Caki2 (cell line): ENCODE measurements around the gene FZR1. TPM values are rescaled to one million over a fixed set of nuclear protein-coding genes. Genes with fewer than 3 reads are reported as not detected.

Experiments used
- DNase-seq: peaks from one replicate; pipeline ENCODE4 v3.0.0-alpha.2; 2015; ENCODE audit warnings: low read depth
- in situ Hi-C: cut with HindIII; loops from 2 replicates; pipeline ENCODE4 v1.10.0; 2016; ENCODE audit warnings: low sequenced_read_pairs, low pct_unique_long_range_greater_than_20kb, mixed read lengths
- total RNA-seq: library from RNA; depleted of rRNA; stranded (reverse); fragments of >200 nt; shearing (Covaris generic); gene quantifications from 2 replicates; pipeline ENCODE4 v1.2.3, GENCODE V29; 2014; ENCODE audit warnings: low replicate concordance; rRNA removed

FZR1 gene
- total RNA-seq = 23.0 and 46.7 TPM in 2 replicates

DNA sequence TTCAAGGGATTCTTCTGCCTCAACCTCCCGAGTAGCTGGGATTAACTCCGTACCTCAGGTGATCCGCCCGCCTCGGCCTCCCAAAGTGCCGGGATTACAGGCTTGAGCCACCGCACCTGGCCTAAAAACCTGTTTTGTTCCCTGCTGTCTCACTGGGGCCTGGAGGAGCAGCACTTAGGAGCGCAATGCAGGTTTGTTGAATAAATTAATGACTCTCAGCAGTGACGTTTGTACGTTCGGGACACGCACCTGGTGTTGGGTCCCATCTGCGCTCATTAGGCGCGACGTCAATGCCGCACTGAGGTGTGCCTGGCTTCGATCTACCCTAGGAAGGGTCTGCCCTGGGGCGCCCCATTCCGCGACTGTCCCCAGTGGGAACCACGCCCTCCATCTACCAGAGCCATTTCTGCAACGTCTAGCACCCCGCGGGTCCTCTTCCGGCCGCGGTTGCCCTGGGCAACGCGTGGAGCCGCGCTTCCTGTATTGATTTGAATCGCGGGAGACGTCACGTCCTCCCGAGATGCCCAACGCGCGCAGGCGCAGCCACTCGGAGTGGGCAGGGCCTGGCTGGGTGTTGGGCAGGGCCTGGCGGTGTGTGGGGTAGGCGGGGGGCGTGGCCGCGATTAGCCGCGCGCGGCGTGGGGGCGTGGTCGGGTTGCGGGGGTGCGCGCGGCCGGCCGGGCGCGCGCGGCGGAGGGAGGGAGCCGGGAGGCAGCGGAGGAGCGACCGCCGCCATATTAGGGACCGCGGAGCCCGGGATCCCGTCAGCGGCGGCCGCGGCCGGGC, at the start of gene FZR1:
TSS of gene FZR1 (plus strand) at position 714 of the 786 bp plus-strand sequence. CDS start 16,679 bp downstream, outside the sequence.
- peak; percentile 93 for DNase-seq
- in situ Hi-C loops = no loop called here

GRCh38 chr19:3456925-3457527, 49.1 kb upstream of the FZR1 start:
- in situ Hi-C loops = no loop called here
- no peak for DNase-seq

DNA sequence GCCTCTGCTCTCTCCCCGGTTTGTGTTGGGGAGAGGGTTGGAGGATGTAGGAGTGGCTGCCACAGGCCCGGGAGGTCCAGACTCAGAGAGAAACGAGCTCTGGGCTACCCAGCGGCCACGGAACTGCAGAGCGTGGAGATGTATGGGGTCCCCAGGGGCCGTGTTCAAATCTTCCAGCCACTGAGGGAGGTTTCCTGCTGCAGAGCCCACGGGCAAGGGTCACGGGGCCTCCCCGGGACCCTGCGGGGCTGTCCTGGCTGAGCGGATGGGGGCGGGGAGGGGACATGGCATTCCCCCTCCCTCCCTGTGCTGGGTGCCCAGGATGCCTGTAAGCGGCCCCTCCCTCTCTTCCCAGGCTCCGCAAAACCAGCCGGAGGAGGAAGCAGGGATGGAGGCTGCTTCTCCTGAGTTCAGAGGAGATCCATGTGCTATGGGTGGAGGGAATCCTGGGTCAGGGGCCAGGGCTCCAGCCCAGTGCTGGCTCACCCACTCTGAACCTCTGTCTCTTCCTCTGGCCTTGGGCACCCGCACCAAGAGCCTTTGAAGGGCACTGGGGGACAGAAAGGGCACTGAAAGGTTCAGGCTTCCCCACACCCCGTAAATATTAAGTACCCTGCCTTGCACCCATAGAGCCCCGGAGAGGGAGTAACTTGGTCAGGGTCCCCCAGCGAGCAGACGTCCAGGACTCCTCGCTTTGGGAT, 48.4 kb upstream of the FZR1 start:
- in situ Hi-C loops = no loop called here
- DNase-seq = no peak

GRCh38 chr19:3458229-3459088, 47.7 kb upstream of the FZR1 start:
- in situ Hi-C loops = no loop called here
- no peak for DNase-seq

DNA sequence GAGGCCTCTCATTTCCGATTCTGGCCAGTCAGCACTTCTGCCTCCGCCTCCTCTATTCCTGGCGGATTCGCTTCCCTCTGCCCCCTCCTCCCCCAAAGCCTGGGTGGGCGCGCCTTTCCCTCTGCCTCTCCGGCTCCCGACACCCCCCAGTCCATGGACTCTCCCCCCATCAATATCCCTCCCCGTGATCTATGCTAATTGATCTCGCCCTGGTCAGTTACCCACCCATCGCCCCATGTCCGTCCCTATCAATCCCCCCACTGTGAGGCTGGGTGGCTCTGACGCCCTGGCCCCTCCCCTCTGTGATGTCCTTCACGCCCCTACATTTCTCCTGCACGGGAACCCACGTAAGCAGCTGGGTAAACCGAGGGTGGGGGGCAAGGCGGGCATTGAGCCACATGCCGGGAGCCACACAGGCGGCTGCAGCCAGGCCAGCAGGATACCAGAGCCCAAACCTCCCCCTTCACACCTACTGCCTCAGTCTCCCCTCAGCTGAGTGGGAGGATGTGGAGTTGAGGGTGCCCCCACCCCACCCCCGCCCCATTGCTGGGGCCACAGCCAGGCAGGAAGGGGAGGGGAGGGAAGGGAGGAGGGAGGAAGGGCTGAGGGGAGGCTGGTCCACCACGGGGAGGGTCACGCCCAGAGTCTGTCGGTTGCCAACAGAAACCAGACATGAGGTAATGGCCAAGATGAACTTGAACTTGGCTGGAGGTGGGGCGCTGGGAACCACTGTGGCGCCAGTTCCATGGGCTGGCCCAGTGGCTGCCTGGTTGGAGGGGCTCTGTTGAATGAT, 46.8 kb upstream of the FZR1 start:
- DNase-seq = peak; percentile 70
- in situ Hi-C loops = no loop called here

- DNase-seq = no peak
- in situ Hi-C loops = no loop called here
Observed at GRCh38 chr19:3459965-3460582, 46.0 kb upstream of the FZR1 start.

DNA sequence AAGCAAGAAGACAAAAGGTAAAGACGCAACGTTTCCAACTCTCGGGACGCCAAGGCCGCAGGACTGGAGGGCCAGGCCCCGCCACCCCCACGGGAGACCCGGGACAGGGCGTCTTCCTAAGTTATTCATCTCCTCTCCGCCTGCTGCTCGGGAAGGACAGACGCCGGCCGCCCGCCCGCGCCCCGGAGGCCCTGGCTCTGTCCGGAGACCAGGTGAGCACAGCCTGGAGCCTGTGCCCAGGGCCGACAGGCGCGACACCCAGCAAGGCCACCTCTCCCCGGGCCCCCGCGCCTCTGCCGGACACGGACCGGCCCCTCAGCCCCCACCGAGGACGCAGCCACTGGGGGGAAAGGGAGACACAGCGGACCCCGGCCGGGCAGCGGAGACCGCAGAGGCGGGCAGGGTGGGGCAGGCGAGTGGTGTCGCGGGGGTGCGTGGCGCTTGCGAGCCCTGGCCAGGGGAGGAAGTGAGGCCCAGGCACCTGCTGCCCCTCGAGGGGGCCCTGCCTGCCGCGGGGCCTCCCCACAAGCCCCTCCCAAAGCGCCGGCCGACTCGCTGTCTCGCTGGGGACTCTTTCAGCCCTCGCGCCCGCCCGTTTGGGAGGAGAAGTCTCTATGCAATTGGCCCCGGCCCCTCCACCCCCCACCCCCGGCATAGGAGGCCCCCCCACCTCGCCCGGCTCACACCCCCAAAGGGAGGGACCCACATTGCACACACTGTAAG, 43.0 kb upstream of the FZR1 start:
- DNase-seq = no peak
- in situ Hi-C loops = no loop called here

DNA sequence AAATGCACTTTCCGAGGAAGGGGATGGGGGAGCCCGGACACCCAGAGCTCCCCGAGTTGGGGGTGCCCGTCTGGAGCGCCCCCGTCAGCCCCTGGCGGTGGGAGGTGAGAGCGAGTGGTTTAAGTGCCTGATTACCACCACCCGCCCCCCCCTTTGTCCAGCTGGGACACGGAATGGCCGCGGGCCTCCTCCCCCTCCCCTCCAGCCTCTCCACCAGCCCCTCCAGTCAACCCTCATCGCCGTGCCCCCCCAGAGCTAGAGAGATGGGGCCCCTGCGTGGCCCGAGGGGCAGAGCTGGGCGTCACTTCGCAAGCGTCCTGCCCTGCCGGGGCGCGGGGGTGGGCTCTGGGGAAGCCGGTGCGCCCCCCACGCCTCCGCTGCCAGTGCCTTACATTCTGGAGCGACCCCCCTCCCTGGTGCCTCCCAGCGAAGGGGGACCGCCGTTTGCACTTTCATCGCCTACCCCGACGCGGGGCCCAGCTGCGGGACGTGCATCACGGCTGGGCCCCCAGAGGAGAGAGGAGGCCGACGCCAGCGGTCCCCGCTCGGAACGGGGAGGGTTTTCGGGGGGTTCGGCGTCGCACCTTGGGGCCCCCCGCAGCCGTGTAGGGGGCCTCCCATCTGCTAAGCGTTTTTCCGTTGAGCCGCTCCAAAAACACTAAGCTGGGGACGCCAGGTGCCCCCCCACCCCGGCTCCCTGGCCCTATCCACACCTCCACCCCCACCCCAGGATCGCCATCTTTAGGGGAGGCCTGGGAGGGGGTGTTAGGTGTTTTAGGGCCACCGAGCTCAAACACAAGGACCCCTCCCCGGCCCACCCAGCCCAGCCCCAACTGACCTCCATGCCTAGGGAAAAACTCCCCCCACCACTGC, 42.2 kb upstream of the FZR1 start:
- DNase-seq = no peak
- in situ Hi-C loops = no loop called here

GRCh38 chr19:3464587-3465235, 41.4 kb upstream of the FZR1 start:
- in situ Hi-C loops = no loop called here
- DNase-seq = no peak

DNA sequence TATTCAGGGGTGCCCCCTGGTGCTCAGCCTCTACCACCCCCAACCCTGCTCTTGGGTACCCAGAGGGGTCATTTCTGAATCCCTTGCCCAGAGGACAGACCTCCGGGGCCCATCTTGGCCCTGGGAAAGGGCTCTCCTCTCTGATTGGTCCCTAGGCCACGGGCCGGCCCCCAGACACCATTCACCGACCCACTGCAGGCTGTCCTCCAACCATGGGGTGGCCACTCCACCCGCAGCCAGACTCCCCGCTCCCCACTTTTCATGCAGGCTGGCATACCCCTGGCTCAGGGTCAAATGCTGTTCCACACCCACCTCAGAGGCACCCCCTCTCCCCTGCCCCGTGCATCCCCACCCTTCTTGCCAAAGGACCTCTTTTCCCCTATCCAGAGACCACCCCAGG, 40.6 kb upstream of the FZR1 start:
- DNase-seq = no peak
- in situ Hi-C loops = no loop called here

DNA sequence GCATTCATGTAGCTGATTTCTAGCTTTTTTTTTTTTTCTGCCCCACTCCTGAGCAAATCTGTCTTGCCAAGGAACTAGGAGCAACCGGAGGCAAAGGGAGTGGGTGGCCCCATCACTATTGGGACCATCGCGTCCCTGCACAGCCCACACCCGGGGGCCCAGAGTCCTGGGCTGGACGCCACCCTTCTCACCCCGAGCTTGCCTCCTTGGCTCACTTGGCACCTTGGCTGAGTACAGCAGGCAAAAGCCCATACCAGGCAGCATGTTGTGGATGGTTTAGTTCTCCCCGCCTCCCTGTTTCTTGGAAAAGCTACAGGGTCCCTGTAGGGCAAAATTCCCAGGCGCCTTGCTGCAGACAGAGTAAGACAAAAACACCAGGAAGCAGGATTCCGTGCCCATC, 39.5 kb upstream of the FZR1 start:
- no peak for DNase-seq
- in situ Hi-C loops = no loop called here

GRCh38 chr19:3467437-3468198, 38.5 kb upstream of the FZR1 start:
- in situ Hi-C loops = no loop called here
- DNase-seq = no peak

GRCh38 chr19:3468211-3468610, 37.9 kb upstream of the FZR1 start:
- in situ Hi-C loops = no loop called here
- DNase-seq = no peak

- no peak for DNase-seq
- in situ Hi-C loops = no loop called here
Observed at GRCh38 chr19:3469638-3470499, 36.2 kb upstream of the FZR1 start.
